ENCODE measurements around the gene MYO5B.

MYO5B gene

GRCh38 chr18:49972535-49972934 is 222.4 kb downstream of the MYO5B start:
- TF ChIP-seq GATA1 (IDR thresholded peaks at IDR 0.05; ENCODE audit: low read depth, low read length): no peak
- TF ChIP-seq POLR2A (IDR thresholded peaks at IDR 0.05; ENCODE audit: low read length): no peak
- DNase-seq: no peak

DNA sequence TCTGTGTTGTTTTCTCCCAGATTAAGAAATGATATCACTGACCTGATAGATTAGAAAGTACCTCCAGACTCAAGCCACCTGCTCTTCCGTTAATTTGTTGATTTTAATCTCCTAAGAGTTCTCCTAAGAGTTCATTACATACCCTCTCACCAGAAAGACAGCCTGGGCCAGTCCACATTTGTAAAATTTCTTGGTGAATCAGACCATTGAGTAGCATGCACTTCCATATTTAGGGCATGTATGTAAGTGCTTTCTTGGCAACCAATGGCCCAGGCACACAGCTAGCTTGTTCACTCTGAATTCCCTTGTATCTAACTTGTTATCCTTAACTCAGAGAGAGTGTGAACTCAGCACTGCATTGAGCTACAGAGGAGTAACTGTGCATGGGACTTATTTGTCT is 223.5 kb downstream of the MYO5B start:
- DNase-seq: no peak
- no peak for TF ChIP-seq POLR2A (IDR thresholded peaks at IDR 0.05; ENCODE audit: low read length)
- no peak for TF ChIP-seq GATA1 (IDR thresholded peaks at IDR 0.05; ENCODE audit: low read depth, low read length)

DNA sequence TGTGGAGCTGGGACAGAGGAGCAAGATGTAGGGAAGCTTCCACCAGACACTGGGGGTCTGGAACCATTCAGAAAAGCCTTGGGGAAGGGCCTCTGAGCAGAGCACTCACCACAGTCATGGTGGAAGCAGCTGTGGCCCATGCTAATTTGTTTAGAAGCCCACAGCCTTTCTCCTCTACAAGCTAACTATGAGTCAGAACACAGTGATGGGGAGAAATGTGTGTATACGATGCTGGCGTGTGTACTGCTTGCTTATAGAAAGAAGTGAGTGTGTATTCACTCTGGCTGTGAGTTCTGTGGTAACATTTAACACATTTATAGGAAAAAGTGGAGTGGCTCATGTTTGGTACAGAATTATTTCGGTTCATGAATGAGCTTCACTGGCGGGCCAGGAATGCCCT is 224.6 kb downstream of the MYO5B start:
- no peak for DNase-seq
- TF ChIP-seq GATA1 (IDR thresholded peaks at IDR 0.05; ENCODE audit: low read depth, low read length) (no peak), POLR2A (IDR thresholded peaks at IDR 0.05; ENCODE audit: low read length) (no peak)

GRCh38 chr18:49968644-49969309 is 226.2 kb downstream of the MYO5B start:
- no peak for DNase-seq
- TF ChIP-seq GATA1 (IDR thresholded peaks at IDR 0.05; ENCODE audit: low read depth, low read length) (no peak), POLR2A (IDR thresholded peaks at IDR 0.05; ENCODE audit: low read length) (no peak)

- TF ChIP-seq GATA1 (IDR thresholded peaks at IDR 0.05; ENCODE audit: low read depth, low read length) (no peak), POLR2A (IDR thresholded peaks at IDR 0.05; ENCODE audit: low read length) (no peak)
- DNase-seq: no peak
These were observed 227.2 kb downstream of the MYO5B start for GRCh38 chr18:49967636-49968313.

DNA sequence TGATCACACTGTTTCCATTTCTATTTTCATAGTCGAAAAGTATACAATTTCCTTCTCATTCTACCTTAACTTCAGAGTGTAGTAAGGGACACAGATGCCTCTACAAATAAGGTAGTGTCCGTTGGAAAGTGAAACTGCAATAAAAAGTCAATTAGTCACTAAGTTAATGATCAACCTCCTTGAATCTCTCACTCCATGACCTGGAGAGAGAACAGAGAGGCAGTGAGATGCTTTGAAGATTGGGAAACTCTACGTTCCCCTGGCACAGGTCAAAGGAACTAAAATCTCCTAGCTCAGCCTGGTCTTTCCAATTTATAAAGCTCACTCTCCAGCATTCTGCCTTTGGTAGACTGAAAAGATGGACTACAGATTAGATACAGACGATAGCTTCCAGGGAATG is 227.8 kb downstream of the MYO5B start:
- TF ChIP-seq POLR2A (IDR thresholded peaks at IDR 0.05; ENCODE audit: low read length): no peak
- TF ChIP-seq GATA1 (IDR thresholded peaks at IDR 0.05; ENCODE audit: low read depth, low read length): no peak
- DNase-seq: no peak

DNA sequence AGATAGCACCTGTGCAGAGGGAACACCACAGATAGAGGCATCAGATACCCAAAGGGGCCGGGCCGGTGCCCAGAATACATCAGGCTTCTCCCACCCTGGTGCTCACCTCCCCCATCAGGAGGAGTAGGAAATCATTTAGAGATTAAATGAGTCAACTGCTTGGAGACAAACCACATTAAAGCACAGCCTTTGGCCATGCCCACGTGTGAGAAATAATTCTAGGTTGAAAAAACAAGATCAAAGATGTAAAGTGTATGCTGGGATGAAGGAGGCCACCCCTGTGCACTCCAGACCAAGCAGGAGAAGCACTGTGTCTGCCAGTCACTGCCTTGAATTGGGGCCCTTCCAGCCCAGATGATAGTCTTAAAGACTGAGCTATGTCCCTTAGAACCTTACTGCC is 228.9 kb downstream of the MYO5B start:
- no peak for DNase-seq
- TF ChIP-seq POLR2A (IDR thresholded peaks at IDR 0.05; ENCODE audit: low read length) (no peak), GATA1 (IDR thresholded peaks at IDR 0.05; ENCODE audit: low read depth, low read length) (no peak)

DNA sequence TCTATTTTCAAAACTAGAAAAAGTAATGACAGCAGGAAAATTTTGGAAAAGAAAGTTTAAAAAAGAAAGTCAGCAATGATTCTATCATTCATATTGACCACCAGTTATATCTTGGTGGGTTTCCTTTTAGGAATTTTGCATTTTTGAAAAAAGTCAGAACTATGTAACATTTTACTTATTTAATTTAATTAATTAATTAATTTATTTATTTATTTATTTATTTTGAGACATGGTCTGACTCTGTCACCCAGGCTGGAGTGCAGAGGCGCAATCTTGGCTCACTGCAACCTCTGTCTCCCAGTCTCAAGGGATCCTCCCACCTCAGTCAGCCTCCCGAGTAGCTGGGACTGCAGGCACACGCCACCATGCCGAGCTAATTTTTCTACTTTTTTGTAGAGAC is 231.7 kb downstream of the MYO5B start:
- DNase-seq: no peak
- no peak for TF ChIP-seq GATA1 (IDR thresholded peaks at IDR 0.05; ENCODE audit: low read depth, low read length)
- TF ChIP-seq POLR2A (IDR thresholded peaks at IDR 0.05; ENCODE audit: low read length): no peak

DNA sequence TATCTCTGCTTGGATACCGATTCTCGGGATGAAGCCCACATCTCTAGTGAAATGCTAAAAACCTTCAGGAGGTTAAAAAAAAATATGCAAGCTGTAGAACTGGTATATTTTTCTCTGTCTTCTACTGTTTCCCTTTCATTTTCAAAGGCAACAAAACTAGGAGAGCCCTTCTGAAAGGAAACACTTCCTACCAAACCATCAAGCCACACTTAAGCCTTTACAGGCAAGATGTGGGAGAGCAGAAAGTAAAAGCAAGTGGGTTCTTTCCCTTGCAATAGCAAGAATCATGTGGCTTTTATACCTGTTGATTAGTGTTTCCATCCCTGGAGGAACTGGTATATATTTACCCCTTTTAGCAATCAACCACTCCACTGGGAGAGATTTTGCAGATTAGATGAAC is 233.7 kb downstream of the MYO5B start:
- no peak for DNase-seq
- no peak for TF ChIP-seq POLR2A (IDR thresholded peaks at IDR 0.05; ENCODE audit: low read length)
- no peak for TF ChIP-seq GATA1 (IDR thresholded peaks at IDR 0.05; ENCODE audit: low read depth, low read length)

DNA sequence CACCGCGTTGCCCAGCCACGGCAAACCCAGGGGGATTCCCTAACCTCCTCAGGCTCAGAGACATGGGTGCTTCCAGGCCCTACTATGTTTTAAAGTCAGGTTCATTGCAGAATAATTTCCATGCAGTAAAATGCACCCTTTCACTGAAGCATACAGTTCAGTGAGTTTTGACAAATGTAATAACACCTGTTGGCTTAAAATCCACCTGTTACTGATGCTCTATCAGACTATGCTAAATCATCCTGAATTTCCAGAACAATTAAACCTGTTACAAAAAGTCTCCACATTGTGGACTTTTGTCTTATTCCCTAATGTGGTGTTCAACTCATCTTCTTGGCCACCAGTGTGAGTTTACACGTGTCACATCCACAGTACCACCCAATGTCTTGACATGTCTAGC is 234.6 kb downstream of the MYO5B start:
- DNase-seq: no peak
- TF ChIP-seq GATA1 (IDR thresholded peaks at IDR 0.05; ENCODE audit: low read depth, low read length) (no peak), POLR2A (IDR thresholded peaks at IDR 0.05; ENCODE audit: low read length) (no peak)

GRCh38 chr18:49959176-49959575 is 235.8 kb downstream of the MYO5B start:
- TF ChIP-seq POLR2A (IDR thresholded peaks at IDR 0.05; ENCODE audit: low read length) (no peak), GATA1 (IDR thresholded peaks at IDR 0.05; ENCODE audit: low read depth, low read length) (no peak)
- DNase-seq: no peak

DNA sequence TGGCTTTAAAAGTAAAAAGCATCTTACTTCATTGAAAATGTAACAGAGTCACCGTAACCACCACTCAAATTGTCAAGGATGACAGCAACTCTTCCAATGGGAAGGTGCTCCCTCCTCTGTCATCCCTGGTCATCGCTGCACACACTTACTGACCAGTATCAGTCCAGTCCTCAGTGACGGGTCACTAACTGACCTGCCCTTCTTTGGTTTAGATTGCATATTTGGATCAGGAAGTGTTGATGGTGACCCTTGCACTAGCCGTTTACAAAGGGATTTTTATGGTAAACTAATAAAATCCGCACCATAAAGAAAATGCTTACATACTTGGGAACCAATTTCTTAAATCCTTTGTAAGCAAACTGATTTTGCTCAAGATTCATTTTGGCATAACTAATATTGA is 239.7 kb downstream of the MYO5B start:
- no peak for DNase-seq
- no peak for TF ChIP-seq POLR2A (IDR thresholded peaks at IDR 0.05; ENCODE audit: low read length)
- no peak for TF ChIP-seq GATA1 (IDR thresholded peaks at IDR 0.05; ENCODE audit: low read depth, low read length)

DNA sequence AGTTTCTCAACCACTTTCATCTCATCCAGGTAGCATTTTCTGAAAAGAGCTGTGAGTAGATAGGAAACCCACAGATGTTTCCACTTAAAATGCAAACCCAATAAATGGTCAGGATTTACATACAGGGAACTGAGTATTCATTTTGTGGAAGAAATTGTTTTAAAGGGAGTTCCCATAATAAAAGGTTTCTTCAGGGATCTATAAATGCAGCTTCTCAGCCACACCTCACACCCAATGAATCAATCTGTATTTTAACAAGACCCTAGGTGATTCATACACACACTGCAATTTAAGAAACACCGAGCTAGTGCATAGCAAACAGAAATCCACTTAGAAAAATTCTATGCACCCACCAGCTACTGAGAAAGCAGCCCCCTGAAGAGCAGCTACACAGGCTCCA is 241.6 kb downstream of the MYO5B start:
- DNase-seq: no peak
- TF ChIP-seq POLR2A (IDR thresholded peaks at IDR 0.05; ENCODE audit: low read length) (no peak), GATA1 (IDR thresholded peaks at IDR 0.05; ENCODE audit: low read depth, low read length) (no peak)

- TF ChIP-seq POLR2A (IDR thresholded peaks at IDR 0.05; ENCODE audit: low read length) (no peak), GATA1 (IDR thresholded peaks at IDR 0.05; ENCODE audit: low read depth, low read length) (no peak)
- no peak for DNase-seq
These were observed 245.0 kb downstream of the MYO5B start for GRCh38 chr18:49949951-49950395.

DNA sequence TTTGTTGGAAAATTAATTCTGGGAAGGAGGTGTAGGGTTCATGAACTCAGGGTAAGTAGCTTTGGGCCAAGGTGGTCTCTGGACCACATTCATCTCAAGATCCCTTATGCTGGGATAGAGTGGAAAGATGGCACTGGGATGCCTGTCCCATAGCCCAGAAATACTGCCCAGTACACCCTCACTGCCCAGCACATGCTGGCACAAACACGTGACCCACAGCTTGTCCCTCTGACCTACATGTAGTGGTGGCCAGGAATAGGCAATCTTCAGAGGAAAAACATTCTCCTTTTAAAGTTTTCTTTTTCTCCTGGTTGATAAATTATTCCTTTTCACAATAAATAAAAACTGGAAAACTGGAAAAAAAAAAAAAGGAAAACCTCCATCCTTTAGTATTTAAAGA is 246.0 kb downstream of the MYO5B start:
- no peak for TF ChIP-seq POLR2A (IDR thresholded peaks at IDR 0.05; ENCODE audit: low read length)
- no peak for TF ChIP-seq GATA1 (IDR thresholded peaks at IDR 0.05; ENCODE audit: low read depth, low read length)
- DNase-seq: no peak

Measured in erythroblast (primary cell).